HepG2 (cell line): ENCODE results near the gene PRTN3. TPM values are rescaled to one million over a fixed set of nuclear protein-coding genes. Genes with fewer than 3 reads are reported as not detected.
A peak's percentile ranks its signal among the peaks of the same experiment; 100 is the strongest.

Source experiments
- CAMTA2 ChIP-seq: sonication (generic); formaldehyde crosslinking; IDR thresholded peaks from 2 replicates; pipeline ENCODE4 v1.4.0; 2020; ENCODE audit warnings: mild to moderate bottlenecking, missing genetic modification reagents, borderline replicate concordance
- CREB1 ChIP-seq, 2 experiments: fragments of 450-650 bp in 1 of 2; IDR thresholded peaks; 2 replicates each; pipeline ENCODE4 v1.6.1; 2016 to 2017; ENCODE audit warnings: control low read depth in 1 of 2, mild to moderate bottlenecking in 1 of 2, missing compliant biosample characterization in 1 of 2, missing genetic modification characterization in 1 of 2
- GATA4 ChIP-seq: sonication (generic); IDR thresholded peaks from 2 replicates; pipeline ENCODE4 v1.6.1; 2016; ENCODE audit warnings: antibody characterized with exemption, low read depth, borderline replicate concordance
- NFIB ChIP-seq: sonication (generic); formaldehyde crosslinking; IDR thresholded peaks from 2 replicates; pipeline ENCODE4 v1.9.0; 2021; ENCODE audit warnings: missing genetic modification reagents, mild to moderate bottlenecking, borderline replicate concordance
- RCOR2 ChIP-seq: IDR thresholded peaks from 2 replicates; pipeline ENCODE4 v1.6.1; 2016; ENCODE audit warnings: missing biosample characterization, missing genetic modification reagents
- ZNF343 ChIP-seq: sonication (generic); formaldehyde crosslinking; IDR thresholded peaks from 2 replicates; pipeline ENCODE4 v1.4.0; 2020; ENCODE audit warnings: mild to moderate bottlenecking, missing genetic modification reagents
- ZNF773 ChIP-seq: sonication (generic); formaldehyde crosslinking; IDR thresholded peaks from 2 replicates; pipeline ENCODE4 v1.4.0; 2020; ENCODE audit warnings: missing genetic modification reagents, borderline replicate concordance
- polyA plus RNA-seq, 8 experiments: library from polyadenylated mRNA; depleted of rRNA in 3 of 8; stranded (reverse) in 7 of 8; unstranded in 1 of 8; fragments of >200 nt; fragmentation: Illumina TruSeq in 4 of 8; extraction: Trizol in 4 of 8; gene quantifications; 2 replicates each; pipeline versions ENCODE4 v1.2.1 to v1.2.3, GENCODE V29; 2011 to 2016; ENCODE audit warnings: low read depth in 4 of 8, missing spikeins in 1 of 8, mixed read lengths in 1 of 8; ENCODE audit not compliant: insufficient read depth in 1 of 8
- total RNA-seq, 5 experiments: library from RNA; depleted of rRNA; stranded (reverse); fragments of >200 nt; fragmentation: Illumina TruSeq; extraction: Trizol; gene quantifications; 2 replicates each; pipeline ENCODE4 v1.2.3, GENCODE V29; 2016; ENCODE audit warnings: low read depth in 1 of 5
- TF ChIP-seq, protein P1 (sequence below): sonication (generic); formaldehyde crosslinking; IDR thresholded peaks from 2 replicates; pipeline ENCODE4 v1.5.0; 2020; ENCODE audit warnings: mild to moderate bottlenecking, missing genetic modification reagents
- TF ChIP-seq, protein P2 (sequence below): sonication (generic); formaldehyde crosslinking; IDR thresholded peaks from 2 replicates; pipeline ENCODE4 v1.4.0; 2020; ENCODE audit warnings: mild to moderate bottlenecking, low read depth, missing genetic modification reagents
- TF ChIP-seq, protein P3 (sequence below): IDR thresholded peaks from 2 replicates; pipeline ENCODE4 v1.6.1; 2012; ENCODE audit warnings: inconsistent platforms

The PRTN3 gene
- total and polyA plus RNA-seq, 2 of the 13 experiments (the other 11 are each of a cell fraction or from before 2014, with no cell fraction given), result not detected

DNA sequence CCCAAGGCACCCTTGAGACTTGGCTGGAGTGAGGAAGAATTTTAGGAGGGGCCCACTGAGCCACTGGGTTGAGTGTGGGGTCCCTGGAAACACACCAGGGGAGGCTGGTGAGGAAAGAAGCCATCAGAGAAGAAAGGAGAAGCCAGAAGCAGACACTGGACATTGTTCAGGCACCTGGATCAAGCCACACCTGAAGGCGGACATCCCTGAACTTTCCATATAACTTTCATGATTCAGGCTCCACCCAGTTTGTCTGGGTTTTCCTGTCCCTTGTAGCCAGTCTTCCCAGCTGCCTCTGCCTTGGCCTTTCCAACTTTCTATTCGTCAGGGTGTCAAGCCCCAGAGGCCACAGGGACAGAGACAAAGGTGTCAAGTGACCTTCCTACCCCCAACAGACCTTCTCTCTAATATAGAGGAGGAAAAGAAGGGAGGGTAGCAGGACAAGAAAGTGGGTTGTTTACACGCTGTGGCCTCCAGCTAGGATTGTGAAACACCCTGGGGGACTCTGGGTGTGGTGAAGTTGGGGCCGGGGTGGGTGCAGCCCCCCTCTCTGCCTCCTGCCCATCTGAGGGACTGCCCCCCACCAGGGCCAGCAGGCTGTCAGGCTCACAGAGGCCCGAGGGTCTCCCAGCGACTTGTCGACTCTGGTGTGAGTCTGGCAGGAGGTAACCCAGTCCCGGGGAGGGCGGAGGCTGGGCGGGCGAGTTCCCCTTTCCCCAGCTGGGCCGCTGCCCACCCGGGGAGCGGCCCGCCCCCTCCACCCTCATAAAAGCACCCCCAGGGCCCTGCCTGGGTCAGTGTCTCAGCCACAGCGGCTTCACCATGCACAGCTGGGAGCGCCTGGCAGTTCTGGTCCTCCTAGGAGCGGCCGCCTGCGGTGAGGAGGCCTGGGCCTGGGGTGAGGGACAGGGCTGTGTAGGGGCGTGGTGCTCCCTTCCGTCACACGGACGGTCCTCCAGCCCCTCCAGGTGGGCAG, 18.4 kb downstream of the PRTN3 start, which contains the start of gene CFD (continued):
- TF ChIP-seq, protein P1, sequence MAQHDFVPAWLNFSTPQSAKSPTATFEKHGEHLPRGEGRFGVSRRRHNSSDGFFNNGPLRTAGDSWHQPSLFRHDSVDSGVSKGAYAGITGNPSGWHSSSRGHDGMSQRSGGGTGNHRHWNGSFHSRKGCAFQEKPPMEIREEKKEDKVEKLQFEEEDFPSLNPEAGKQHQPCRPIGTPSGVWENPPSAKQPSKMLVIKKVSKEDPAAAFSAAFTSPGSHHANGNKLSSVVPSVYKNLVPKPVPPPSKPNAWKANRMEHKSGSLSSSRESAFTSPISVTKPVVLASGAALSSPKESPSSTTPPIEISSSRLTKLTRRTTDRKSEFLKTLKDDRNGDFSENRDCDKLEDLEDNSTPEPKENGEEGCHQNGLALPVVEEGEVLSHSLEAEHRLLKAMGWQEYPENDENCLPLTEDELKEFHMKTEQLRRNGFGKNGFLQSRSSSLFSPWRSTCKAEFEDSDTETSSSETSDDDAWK (CRISPR knock-in tag), result no peak
- TF ChIP-seq, protein P2, sequence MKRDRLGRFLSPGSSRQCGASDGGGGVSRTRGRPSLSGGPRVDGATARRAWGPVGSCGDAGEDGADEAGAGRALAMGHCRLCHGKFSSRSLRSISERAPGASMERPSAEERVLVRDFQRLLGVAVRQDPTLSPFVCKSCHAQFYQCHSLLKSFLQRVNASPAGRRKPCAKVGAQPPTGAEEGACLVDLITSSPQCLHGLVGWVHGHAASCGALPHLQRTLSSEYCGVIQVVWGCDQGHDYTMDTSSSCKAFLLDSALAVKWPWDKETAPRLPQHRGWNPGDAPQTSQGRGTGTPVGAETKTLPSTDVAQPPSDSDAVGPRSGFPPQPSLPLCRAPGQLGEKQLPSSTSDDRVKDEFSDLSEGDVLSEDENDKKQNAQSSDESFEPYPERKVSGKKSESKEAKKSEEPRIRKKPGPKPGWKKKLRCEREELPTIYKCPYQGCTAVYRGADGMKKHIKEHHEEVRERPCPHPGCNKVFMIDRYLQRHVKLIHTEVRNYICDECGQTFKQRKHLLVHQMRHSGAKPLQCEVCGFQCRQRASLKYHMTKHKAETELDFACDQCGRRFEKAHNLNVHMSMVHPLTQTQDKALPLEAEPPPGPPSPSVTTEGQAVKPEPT (CRISPR knock-in tag), result 0 out of 2 replicates have a peak, but pooled peaks have one; percentile 38
- no peak for TF ChIP-seq ZNF773
- TF ChIP-seq NFIB (CRISPR knock-in tag), result no peak
- no peak for TF ChIP-seq ZNF343
- TF ChIP-seq GATA4, result no peak
- no peak for TF ChIP-seq RCOR2 (CRISPR knock-in tag)
- TF ChIP-seq CAMTA2 (CRISPR knock-in tag), result no peak
- TF ChIP-seq CREB1 (IDR thresholded peaks at IDR 0.05), result no peak
- no peak for TF ChIP-seq CREB1 (CRISPR knock-in tag; IDR thresholded peaks at IDR 0.05)
- TF ChIP-seq, protein P3, sequence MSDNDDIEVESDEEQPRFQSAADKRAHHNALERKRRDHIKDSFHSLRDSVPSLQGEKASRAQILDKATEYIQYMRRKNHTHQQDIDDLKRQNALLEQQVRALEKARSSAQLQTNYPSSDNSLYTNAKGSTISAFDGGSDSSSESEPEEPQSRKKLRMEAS, result no peak
